GM18907 (cell line): ENCODE results near the gene ZNF70.
A peak's percentile ranks its signal among the peaks of the same experiment; 100 is the strongest.

Experiments
- ATAC-seq: cut with Tn5 transposase; IDR thresholded peaks from one replicate; pipeline ENCODE4 v1.9.1; 2021; ENCODE audit warnings: mild to moderate bottlenecking, moderate library complexity; ENCODE audit not compliant: unreplicated experiment

ZNF70 gene

DNA sequence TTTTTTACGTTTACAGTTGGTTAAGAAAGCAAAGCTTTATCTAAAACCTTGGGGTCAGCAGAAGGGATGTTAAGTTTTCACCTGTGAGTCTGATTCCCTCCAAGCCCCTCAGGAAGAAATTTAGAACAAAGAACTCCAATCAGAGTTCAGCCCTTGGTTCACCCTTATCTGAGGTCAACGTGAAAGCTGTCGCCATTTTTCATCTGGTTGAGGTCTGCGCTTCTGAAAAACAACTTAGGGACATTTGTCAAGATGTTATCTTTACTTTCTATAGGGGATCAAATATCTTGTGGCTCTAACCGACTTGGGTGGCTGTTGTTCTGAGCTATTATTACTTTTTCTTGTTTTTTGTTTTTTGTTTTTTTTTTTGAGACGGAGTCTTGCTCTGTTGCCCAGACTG lies 30.1 kb downstream of the ZNF70 start:
- ATAC-seq: no peak

DNA sequence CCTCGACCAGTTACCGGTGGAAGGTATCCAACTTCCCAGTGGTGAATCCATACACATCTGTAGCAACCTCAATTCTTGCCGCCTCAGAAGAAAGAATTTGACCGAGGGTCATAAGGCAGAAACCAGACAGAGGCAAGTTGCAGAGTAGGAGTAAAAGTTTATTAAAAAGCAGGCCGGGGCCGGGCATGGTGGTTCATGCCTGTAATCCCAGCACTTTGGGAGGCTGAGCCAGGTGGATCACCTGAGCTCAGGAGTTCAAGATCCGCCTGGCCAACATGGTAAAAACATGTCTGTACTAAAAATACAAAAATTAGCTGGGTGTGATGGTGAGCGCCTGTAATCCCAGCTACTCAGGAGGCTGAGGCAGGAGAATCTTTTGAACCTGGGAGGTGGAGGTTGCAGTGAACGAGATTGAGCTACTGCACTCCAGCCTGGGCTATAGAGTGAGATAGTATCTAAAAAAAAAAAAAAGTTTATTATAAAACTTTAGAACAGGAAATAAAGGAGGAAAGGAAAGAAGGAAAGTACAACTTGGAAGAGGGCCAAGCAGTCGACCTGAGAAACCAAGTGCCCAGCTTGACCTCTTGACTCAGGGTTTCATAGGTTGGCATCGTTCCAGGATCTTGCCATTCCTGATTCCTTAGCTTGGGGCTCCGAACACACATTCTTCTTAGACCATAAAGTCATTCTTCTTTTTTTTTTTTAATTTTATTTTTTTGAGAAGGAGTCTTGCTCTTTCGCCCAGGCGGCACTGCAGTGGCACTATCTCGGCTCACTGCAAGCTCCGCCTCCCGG lies 32.3 kb downstream of the ZNF70 start:
- ATAC-seq: no peak

DNA sequence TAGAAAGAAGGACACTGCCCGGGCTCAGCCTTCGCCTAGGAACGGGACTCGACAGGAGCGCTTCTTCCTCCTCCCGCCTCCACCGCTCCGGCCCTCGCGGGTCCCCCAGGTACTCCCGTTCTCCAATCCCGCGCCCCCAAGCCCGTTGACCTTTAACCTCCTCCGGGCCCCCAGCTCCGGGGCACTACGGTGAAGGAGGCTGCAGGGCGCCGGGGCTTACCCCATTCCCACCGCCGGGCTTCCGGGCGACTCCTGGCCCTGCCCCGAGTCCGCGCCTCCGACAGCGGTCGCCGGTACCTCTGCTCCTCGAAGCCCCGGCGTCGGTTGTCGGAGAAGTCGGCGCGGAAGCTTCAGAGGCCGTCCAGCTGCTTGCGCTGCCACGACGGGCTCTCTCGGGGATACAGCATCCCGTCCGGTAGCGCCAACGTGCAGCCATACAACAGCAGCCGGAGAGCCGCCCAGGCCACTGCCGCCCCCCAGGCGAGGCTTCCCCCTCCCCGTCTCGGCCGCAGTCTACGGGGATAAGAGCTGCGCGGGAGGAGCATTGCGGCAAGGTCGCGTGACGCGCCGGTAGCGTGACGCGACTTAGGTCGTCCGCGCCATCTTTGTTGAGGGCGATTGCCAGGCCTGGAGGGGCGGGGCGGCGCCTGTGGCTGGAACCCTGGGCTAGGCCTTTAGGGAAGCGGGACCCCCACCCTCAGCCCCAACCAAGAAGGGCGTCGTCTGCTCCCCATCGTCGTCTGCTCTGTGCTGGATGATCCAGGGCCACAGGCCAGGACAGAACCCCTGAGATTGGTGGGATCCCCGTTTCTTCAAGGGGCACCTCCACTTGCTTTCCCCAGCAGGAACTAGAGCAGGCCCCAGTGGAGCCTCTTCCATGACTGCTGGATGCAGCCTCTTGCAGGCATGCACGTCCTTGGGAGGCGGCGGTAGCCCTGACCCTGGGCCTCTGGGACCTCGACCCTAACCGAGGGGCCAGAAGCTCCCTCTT lies 33.8 kb downstream of the ZNF70 start:
- peak; percentile 87 for ATAC-seq

DNA sequence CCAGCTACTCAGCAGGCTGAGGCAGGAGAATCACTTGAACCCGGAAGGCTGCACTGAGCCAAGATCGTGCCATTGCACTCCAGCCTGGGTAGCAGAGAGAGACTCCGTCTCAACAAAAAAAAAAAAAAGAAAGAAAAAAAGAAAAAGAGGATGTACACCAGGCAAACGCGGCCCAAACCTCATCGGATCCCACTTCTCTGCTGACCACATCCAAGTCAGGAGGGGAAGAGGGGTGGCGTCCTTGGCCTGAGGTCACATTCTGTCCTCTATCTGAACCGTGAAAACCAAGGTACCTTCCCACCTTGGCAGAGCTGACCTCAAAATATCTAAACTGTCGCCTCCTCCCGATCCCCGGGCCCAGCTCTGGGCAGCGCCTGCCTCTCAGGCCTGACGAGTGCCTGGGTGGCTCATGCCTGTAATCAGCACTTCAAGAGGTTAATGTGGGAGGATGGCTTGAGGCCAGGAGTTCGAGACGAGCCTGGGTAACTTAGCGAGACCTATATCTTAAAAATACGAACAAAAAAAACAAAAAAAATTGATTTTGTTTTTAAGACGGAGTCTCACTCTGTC lies 35.0 kb downstream of the ZNF70 start:
- ATAC-seq: no peak

DNA sequence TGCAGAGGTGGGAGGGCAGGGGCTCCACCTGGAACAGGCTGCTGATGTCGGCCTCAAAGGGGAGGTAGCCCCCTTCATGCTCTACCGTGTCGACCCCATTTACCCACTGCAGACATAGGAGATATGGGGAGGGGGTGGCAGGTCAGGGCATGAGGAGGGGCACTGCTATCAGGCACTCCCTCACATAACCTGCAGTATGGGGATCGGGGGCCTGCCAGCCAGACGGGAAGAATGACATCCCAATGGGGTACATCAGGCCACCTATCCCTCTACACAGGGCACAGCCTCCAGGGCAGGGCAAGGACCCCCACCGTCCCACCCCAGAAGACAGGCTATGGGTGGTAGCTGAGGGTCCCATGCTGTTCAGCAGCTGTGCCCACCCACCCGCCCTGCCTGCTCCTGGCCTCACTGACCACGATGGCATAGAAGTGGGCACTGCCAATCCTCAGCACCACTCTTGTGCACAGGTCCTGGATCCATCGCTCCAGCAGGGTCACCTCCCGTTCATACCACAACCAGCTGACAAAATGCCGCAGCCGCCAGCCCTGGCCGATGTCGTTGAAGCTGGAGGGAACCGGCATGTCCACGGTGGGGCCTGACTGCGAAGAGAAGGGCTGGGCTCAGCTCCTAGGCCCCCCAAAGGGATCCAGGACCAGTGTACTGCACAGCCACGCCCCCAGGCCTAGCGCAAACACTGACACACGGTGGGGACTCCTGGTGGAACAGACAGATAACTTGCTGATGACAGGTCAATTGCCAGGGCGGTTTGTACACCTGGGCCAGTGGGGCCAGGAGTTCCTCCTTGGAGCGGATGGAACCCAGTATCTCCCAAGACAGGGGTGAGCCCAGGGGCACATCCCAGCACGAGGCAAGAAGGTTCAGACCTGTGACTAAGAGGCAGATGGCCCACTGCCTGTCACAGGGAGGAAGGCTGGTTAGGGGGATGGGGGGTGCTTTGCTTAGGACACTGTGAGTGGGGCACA lies 36.0 kb downstream of the ZNF70 start:
- ATAC-seq: no peak

DNA sequence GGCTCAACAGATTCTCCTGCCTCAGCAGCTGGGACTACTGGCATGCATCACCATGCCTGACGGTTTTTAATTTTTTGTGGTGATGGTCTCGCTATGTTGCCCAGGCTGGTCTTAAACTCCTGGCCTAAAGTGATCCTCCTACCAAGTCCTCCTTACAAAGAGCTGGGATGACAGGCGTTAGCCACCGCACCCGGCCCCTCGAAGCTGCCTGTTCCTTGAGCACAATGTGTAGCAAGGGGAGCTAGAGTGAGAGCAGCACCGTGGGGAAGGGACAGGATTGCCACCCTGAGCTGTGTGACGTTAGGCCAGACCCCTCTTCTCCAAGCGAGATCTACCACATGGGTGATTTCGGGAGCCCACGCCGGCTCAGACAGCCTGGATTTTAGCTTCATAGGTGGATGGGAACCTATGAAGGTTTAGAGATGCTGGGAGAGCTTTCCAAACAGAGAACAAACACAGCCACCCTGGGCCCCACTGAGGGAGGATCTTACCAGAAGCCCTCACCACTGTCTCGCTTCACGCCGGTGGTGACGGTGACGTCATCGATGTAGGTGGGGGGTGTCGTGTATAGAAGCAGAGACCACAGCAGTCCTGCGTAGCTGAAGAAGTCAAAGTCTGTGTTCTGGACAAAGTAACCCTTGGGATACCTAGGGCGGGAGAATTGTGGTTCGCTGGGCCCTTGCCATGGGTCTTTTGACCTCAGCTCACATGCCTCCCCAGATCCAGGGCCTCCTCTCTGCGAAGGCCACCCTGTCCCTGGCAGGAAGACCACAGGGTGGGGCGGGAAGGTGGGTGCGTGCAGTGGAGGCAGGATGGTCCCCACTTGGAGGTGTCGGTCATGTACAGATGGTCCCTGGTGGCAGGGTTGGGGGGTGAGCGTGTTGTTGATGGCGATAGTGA lies 37.0 kb downstream of the ZNF70 start:
- ATAC-seq: no peak

DNA sequence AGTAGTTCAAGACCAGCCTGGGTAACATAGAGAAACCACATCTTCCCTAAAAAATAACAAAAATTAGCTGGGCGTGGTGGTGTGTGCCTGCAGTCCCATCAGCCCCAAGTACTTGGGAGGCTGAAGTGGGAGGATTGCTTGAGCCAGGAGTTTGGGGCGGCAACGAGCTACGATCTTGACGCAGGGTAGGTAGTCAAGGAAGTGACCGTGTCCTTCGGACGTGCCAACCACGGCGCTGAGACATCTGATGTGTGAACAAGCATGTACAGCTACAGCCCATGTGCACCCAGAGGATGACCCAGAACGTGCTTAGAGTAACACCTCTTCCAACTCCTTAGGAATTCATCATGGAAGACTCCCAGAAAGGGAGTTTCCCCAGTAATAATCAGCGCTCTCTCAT lies 38.7 kb downstream of the ZNF70 start:
- ATAC-seq: no peak

DNA sequence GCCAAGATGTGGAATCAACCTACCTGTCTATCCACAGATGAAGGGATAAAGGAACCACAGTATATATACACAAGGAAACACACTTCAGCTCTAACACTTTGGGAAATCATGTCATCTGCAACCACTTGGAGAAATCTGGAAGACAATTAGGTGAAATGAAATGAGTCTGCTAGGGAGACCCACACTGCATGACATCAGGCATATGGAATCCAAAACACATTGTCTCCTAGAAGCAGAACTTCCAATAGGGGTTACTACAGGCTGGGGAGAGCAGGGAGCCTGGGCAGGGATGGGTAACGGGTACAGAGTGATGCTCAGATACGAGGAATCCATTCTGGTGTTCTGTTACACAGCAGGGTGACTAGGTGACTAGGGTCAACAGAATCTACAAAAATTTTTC lies 41.8 kb downstream of the ZNF70 start:
- no peak for ATAC-seq

DNA sequence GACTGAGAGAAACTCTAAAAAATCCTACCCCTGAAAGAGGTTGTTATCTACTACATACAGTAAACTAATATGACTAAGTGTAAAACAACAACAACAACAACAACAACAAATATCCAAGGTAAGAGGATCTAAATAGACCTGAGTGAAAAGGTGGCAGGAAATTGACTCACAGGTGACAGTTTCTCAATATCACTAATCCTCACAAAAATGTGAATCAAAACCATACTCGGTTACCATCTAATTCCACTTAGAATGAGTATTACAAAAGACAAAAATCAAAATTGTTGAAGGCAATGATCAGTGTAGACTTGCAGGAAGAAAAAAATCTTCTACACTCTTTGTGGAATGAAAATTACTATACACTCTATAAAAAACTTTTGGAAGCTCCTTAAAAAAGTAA lies 42.6 kb downstream of the ZNF70 start:
- ATAC-seq: no peak

DNA sequence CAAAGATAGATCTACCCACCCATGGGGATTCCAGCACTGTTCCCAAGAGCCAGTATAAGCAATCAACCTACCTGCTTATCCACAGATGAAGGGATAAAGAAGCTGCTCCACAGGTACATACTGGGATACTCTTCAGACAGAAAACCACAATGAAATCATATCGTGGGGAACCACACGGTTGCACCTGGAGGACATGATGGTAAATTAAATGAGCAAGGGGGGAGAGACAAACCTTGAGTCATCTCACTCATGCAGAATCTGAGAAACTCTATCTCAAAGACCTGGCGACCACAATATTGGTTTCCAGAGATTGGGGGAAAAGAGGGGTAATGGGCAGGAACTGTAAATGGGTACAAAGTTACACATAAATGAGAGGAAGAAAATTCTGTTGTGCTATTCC lies 45.6 kb downstream of the ZNF70 start:
- ATAC-seq: no peak

DNA sequence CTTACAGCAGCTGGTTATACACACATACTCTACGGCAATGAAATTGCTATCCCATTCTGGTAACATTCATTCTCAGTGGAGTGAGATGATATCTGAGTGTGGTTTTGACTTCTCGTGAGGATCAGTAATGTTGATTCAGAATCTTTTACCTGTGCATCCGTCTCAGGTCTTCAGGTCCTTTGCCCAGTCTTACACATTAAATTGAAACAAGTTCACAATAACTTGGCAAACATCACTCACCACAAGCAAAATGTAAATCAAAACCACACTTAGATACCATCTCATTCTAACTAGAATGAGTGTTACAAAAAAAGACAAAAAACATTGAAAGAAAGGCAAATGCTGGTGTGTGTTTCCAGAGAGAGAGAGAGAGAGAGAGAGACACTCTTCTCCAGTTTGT lies 46.1 kb downstream of the ZNF70 start:
- ATAC-seq: no peak

DNA sequence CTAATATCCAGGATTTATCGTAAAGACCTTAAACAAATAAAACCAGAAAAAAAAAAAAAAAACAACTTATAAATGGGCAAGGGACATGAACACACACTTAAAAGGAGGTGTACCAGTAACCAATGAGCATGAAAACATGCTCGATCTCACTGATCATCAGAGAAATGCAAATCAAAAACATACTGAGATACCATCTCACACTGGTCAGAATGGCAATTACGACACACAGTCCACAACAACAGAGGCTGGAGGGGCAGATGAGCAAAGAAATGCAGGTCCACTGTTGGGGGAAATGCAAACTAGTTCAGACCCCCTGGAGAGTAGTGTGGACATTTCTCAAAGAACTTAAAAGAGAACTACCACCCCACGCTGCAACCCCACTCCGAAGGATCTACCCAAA lies 46.9 kb downstream of the ZNF70 start:
- no peak for ATAC-seq

DNA sequence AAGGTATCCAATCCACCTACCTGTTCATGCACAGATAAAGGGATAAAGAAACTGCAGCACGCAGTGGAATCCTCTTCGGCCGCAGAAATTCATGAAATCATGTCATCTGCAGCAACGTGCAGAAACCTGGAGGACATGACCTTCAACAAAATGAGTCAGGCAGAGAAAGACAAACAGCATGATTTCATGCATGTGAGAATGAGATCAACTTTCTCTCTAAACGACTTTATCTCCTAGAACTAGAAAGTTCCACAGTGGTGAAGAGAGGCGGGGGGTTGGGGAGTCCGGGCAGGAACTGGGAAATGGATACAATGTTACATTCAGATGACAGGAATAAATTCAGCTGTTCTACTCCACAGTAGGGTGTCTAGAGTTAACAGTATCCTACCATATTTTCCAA lies 50.2 kb downstream of the ZNF70 start:
- ATAC-seq: no peak

DNA sequence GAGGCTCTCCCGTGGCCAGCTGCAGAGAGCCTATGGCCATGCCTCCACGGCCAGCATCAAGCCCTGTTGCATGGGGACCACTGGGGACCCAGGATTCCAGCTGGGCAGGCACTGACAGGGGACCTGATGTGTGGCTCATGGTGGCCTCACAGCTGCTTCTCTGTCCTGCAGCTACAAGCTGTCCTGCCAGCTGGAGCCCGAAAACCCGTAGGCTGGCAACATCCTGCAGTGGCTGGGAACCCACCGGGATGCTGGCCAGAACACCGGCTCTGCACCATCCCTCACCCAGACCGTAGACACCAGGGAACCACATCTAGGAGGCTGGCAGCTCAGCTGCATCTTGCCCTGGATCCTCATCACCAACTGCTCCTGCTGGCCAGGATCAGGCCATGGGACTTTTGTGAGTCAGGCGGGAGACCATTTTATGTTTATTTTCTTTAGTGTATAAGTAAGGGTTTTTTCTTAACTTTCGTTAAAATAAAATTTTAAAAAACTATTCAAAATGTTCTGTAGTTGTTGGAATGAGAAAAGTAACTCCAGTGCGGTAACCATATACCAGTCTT lies 52.2 kb downstream of the ZNF70 start:
- ATAC-seq: no peak

DNA sequence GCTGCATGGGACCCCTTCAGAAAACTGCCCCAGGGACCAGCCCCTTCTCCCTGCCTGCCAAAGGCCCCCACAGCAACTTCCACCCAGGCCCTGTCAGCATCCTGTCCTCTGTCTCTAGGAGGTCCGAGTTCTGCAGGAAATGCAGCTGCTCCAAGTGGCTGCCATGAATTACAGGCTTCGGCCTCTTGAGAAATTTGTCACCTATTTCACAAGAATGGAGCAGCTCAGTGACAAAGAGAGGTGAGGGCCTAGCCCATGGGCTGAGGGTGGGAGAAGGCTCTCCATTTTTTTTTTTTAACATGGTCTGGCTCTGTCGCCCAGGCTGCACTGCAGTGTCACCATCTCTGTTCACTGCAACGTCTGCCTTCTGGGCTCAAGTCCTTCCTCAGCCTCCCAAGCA lies 52.8 kb downstream of the ZNF70 start:
- no peak for ATAC-seq

DNA sequence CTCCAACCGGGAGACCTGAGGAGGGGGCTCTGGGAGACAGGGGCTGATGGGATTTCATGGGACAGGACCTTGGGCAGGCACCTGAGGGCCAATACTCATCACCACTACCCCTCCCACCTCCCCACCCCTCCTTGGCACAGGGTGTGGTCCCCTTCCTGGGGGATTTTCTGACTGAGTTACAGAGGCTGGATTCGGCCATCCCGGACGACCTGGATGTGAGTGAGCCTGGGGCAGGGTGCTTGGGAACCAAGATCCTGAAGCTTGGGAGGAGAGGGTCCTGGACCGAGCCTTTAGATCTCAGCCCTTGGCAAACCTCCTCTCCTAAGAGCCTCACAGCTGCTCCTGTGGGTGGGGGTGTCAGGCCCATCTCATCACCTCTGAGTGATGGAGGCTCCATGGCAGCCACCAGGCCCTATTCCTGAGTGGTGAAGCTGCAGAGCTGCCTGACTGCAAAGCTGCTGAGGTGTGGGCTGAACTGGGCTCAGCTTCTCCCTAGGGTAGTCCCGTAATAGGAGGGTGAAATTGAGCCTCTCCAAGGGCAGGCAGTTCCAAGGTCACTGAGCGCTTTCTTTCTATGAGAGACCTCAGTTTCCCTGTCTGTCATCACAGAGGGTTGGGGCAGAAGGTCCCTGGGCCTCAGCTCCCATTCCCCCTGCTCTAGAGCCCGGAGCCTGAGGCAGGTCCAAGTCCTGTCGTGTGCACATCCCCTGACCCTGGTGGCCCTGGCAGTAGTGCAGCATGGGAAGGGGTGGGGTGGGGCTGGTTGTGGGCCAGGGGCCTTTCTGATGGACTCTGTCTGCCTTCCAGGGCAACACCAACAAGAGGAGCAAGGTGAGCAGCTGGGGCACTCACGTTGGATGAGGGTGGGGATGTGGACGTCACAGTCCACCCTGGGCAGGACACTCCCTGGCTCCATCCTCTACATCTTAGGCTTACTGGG lies 53.6 kb downstream of the ZNF70 start:
- ATAC-seq: no peak

DNA sequence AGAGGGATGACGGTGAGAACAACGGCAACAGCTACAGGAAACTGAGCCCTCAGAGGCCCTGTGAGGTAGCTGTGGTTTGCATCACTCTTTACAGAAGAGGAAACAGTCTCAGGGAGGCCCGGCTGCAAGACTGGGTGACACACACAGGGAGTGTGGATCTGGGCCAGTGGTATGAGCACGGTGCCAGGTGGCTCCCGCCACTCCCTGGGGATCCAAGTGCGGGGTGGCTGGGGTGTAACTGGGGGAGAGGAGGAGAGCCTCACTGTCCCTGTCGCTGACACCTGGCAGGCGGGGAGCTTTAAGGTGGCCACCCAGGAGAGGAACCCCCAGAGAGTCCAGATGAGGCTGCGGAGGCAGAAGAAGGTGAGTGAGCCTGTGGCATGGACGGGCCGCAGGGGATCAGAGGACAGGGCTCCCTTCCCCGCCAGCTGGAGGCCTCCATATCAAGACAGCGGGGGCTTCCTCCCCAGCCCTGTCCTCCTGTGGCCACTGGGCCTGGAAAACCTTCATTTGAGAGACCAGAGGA lies 54.5 kb downstream of the ZNF70 start:
- ATAC-seq: peak; percentile 87
